NCI-H2196 treated with DMSO at 0.1 percent for 48 hours (cell line): Measurements from ENCODE around the gene ATAD3A.
"Not testable (repeated sequence)": the region's sequence is repeated elsewhere in the genome, so short reads cannot be mapped to it uniquely, and the experiment has no call there.

Experiments used
- DNase-seq: peaks from one replicate; lab custom pipeline; 2025; ENCODE audit not compliant: unreplicated experiment; lab: John Stamatoyannopoulos, UW

The ATAD3A gene

DNA sequence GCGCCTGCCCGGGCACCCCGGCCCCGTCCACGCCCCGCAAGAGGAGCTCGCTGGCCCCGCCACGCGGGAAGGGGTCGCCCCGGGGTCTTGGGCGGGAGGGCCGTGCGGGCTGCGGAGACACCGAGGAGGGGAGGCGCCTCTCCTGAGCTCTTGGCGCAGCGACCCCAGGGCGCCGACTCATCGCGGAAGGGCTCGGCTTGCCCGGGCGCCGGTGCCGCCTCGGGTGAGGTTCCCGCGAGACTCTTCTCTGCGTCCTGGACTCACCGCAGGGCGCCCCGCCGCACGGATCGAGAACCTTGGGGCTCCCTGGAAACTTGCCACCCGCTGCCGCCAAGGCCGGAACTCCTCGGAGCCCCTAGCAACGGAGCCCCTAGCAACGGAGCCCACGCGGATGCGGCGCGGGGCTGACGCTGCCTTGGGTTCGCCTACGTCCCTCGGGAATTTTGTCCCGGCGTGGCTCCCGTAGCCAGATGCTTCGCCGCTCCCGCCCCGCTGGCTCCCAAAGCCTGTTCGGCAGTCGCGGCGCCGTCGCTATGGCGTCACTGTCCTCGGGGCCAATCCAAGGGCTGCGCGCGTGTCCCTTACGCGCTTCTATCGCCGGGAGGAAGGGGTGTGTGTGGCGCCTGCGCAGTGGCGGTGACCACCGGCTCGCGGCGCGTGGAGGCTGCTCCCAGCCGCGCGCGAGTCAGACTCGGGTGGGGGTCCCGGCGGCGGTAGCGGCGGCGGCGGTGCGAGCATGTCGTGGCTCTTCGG, at the start of gene ATAD3A:
Gene ATAD3A (plus strand): TSS at position 630 of the 753 bp plus-strand sequence. CDS start 107 bp downstream, at position 737.
- peak; percentile 94 for DNase-seq

DNA sequence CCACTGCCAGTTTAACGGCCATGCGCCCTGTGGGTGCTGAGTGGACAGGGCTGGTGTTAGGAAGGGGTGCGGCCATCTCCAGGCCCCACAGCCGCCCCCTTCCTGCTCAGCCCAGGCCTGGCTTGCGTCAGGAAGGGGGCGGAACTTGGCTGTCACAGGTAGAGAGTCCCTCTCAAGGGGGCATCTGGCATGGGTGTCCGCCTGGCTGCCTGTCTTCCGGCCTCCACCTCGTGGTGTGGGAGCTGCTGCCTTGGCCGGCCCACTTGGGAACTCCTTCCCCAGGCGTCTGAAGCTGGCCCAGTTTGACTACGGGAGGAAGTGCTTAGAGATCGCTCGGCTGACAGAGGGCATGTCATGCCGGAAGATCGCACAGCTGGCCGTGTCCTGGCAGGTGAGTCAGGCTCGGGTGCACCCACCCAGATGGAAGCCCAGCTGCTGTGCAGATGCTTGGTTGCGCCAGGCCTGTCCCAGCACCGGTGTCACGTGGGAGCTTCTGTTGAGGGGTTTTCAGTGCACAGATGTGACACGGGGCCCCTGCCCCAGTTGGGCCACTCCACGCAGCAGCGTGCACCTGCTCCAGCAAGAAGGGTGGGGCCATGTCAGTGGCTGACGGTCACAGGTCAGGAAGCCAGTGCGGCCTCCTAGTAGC, 49.5 kb upstream of the ATAD3A start:
- DNase-seq: peak; percentile 88

DNA sequence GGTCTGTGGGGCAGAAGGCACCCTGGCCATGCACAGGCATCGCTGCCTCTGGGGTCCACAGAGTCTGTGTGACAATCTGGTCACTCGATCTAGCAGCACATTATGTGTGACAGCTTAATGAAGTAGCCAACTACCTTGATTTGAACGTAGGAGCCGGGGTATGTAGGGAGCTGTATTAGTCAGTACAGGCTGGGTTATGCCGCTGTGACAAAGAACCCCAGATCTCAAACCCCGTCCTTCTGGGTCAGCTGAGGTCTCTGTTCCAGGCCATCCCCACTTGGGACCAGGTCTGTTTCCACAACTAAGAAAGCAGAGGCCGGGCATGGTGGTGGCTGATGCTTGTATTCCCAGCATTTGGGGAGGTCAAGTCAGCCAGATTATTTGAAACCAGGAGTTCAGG, 48.6 kb upstream of the ATAD3A start:
- DNase-seq: no peak

DNA sequence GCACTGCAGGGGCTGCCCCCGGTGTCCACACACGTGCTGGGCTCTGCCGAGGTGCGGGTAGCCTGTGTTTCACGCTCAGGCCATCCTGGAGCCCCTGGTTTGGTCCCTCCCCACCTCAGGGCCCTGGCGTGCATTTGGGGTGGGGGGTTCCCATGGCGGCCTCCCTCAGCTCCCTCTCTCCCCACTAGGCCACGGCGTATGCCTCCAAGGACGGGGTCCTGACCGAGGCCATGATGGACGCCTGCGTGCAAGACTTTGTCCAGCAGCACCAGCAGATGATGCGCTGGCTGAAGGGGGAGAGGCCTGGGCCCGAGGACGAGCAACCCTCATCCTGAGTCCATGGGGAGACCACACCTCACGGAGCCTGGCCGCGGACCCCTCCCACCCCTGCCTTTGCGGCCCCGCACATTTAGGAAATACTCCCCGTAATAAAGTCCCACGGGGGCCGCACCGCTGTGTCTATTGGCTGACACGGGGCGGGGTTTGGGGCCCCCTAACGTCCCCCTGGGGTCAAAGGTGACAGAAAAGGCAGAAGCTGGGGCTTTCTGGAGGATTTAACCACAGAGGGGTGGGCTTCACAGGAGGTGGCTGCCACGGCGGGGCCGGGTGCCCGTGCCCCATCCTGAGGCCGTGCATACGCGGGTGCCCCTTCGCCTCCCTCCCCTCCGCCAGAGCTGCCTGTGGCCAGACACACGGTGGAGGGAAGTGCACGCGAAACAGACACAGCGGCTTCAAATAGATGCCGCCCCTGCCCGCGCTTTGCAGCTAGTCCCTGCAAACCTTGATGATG, 43.6 kb upstream of the ATAD3A start:
- not testable (repeated sequence) for DNase-seq

DNA sequence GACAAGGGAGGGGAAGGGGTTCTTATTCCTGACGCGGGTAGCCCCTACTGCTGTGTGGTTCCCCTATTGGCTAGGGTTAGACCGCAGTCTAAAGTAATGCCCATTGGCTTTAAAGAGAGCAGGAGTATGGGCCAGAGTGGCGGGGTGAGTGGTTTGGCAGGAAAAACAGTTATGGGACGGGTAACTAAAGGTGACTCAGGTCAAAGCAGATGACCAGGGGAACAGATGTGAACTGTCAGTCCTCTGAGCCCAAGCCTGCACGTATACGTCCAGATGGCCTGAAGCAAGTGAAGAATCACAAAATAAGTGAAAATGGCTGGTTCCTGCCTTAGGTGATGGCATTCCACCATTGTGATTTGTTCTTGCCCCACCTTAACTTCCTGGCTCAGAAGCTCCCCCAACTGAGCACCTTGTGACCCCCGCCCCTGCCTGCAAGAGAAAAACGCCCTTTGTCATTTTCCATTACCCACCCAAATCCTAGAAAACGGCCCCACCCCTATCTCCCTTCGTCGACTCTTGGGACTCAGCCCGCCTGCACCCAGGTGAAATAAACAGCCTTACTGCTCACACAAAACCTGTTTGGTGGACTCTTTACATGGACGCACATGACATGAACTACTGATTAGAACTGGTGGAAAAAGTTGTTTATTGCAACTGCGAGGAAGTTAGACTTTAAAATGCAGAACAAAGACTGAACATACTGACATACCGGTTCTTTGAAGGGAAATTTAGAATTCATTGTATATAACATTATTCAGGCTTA, 41.2 kb upstream of the ATAD3A start:
- no peak for DNase-seq

DNA sequence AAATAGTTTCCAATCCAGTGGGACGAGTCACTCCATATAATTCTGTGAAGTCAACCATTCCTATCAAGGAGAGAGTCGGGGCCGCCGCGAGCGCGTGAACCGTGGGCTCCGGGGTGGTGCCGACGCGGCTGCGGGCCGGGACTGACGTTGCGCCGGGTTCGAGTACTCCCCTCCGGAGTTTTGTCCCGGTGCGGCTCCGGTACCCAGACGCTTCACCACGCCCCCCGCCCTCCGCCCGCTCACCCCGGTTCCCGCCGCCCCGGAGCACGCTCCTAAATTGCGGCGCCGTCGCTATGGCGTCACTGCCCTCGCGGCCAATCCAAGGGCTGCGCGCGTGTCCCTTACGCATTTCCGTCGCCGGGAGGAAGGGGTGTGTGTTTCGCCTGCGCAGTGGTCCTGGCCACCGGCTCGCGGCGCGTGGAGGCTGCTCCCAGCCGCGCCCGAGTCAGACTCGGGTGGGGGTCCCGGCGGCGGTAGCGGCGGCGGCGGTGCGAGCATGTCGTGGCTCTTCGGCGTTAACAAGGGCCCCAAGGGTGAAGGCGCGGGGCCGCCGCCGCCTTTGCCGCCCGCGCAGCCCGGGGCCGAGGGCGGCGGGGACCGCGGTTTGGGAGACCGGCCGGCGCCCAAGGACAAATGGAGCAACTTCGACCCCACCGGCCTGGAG, 40.4 kb upstream of the ATAD3A start, which contains the start of gene ATAD3B:
Gene ATAD3B (plus strand): TSS at position 377 of the 664 bp plus-strand sequence. CDS start 120 bp downstream, at position 497.
- DNase-seq: peak; percentile 83

DNA sequence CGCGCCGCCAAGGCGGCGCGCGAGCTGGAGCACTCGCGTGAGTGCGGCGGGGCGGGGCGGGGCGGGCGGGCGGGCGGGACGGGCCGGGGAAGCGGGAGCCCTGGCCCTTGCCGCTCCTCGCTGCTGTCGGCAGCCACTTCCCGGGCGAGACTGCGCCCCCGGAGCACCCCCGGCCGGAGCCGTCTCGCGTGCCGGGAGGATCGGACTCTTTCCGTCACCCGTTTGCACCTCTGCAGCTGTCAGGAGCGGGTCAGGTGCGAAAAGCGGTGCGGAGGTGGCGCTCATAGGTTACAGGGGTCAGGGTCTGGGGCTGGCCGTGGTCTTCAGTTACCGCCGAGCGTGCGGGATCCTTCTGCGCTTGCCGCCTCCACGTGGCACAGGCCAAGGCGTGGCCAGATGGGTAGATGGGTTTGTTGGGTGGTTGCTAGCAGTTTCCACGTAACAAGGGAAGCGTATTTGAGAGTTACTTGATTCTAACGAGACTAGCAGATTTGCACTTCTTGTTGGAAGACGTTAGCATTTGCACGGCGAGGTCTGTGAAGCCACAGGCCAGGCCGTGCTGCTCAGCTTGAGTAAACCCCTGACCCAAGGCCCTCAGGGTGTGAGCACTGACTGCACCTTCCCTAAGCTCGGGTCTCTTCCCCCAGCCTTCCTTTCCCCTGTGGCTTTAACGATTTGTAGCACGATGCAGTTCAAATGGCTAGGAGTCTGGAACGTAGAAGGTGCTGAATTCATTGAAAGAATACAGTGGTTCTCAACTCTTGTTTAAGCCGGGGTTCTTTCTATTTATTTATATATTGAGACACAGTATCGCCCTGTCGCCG, 39.7 kb upstream of the ATAD3A start:
- not testable (repeated sequence) for DNase-seq

DNA sequence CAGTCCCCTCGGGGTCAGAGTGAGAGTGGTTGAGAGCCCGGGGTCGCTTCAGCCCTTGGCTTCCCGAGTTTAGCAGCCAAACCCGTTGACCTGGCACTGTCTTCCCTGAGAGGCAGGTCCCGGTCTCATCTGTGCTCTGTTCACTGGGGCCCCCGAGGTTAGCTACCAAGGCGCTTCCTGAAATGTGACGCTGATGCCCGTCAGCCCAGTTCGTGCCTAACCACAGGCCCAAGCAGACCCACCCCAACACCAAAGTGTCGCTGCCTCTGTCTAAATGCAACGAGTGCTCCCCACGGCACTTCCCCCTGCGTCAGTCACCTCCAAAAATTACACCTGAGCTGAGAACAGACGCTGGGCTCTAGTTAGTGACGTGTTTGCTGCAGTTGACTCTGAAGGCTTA, 36.0 kb upstream of the ATAD3A start:
- not testable (repeated sequence) for DNase-seq

DNA sequence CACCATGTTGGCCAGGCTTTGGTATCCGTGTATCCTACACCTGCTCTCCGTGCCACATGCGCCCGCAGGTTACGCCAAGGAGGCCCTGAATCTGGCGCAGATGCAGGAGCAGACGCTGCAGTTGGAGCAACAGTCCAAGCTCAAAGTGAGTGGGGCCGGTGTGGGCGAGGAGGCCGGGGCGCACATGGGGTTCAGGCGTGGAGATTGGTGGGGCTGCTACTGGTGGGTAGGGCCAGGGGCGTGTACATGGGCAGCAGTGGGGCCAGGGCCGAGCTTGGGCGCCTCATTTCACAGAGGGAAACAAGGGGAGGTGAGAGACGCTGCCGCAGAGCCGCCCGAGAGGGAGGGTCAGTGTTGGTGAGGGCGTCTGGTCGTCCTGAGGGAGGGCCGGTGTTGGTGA, 34.8 kb upstream of the ATAD3A start:
- DNase-seq: no peak

DNA sequence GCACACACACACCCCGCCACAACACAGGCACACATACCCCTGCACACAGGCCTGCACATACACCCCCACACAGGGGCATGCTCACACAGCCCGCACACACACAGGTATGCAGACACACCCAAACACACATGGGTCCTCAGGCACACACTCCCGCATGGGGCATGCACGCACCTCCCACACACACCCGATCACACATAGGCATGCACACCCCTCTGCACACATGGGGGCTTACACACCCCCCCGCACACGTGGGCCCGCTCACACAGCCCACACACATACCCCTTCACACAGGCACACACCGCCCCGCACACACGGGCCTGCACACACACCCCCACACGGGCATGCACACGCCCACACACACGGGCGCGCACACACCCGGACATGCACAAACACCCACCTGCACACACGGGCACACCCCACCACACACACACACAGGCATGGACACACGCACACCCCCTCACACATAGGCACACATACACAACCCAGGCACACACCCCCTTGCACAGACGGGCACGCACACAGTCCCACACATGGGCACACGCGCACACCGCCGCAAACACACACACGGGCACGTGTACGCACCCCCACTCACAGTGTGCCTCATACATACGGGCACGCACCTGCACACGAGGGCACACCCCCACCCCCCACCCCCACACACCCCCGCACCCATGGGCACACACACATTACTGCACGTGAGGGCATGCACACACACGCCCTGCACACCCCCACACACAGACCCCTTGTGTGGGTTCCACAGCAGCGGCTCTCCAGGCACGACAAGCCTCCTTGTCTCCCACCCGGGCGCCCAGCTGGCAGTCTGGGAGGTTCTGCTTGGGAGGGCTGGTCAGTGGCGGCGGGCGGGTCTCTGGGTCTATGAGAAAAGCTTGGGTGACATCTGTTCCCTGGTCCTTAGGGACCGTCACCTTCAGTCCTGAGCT, 32.1 kb upstream of the ATAD3A start:
- DNase-seq: no peak

DNA sequence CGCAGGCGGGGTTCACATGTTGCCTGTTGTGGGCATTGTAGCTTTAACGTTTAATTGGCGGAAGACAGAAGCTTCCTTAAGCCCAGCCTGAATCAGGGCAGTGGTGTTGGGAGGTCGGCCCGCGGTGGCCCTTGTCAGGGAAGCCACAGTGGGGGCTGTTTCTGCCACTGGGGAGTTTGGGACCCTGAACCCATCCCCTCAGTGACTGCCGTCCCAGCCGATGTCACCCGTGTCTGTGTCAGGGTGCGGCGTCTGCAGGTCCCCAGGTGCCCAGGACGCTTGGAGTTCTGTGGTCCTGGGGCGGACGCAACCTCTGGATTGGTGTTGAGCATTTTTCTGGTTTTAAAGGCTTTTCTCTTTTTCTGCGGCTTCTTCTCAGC, 31.5 kb upstream of the ATAD3A start:
- DNase-seq: not testable (repeated sequence)

DNA sequence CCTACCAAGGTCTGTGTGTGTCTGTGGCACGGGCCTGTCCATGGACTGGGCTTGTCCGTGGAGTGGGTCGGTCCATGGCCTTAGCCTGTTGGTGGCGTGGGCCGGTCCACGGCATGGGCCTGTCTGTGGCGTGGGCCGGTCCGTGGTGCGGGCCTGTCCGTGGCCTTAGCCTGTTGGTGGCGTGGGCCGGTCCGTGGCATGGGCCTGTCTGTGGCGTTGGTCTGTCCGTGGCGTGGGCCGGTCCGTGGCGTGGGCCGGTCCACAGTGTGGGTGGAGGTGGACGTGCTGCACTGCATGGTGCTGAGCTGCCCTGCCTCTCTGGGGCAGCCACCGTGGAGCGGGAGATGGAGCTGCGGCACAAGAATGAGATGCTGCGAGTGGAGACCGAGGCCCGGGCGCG, 30.2 kb upstream of the ATAD3A start:
- not testable (repeated sequence) for DNase-seq

DNA sequence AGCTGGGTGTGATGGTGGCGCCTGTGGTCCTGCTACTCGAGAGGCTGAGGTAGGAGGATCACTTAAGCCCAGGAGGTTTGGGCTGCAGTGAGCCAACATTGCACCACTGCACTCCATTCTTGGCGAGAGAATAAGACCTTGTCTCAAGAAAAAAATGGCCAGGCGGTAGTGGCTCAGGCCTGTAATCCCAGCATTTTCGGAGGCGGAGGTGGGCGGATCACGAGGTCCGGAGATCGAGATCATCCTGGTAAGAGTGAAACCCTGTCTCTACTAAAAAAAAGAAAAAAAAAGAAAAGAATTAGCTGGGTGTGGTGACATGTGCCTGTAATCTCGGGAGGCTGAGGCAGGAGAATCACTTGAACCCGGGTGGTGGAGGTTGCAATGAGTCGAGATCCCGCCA, 29.1 kb upstream of the ATAD3A start:
- no peak for DNase-seq

DNA sequence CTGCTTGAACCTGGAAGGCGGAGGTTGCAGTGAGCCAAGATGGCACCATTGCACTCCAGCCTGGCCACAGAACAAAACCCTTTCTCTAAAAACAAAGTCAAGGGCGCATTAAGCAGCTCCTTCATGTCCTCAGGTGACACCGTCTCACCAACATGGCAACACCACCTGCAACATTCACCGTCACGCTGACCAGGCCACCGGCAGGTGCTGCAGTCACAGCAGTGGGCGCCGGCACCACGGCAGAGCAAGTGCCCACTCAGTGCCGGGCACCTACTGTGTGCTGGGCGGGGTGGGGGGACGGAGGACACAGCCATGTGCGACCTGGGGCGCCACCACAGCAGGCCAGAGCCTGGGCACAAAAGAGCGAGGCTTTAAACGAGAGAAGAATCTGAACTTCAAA, 28.2 kb upstream of the ATAD3A start:
- no peak for DNase-seq

DNA sequence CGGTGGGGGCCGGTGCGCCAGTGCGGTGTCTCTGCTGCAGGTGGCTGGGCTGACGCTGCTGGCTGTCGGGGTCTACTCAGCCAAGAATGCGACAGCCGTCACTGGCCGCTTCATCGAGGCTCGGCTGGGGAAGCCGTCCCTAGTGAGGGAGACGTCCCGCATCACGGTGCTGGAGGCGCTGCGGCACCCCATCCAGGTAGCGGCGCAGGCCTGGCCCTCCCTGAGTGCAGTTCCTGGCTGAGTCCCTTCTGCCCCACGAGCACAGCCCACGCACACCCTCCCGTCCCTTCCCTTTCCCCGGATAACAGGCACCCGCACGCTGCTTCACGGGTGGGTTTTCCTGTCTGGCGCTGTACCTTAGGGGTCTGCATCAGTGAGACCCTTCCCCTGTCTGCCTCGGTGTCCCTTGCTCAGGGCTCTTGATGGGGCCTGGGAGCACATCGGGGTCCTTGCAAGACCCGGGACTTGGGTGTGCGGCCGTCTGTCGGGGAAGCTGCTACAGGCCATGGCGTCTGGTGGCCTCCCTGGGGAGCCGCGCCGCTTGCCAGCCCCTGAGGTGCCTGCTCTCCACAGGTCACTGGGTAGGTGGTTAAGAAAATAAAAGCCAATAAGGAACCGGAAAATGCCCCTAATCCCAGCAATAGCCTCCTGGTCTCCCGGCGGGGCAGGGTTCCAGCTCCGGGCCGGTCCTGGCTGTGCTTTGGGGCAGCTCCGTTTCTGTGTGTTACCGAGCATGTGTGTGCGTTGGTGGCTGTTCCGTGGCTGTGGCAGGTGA, 26.8 kb upstream of the ATAD3A start:
- not testable (repeated sequence) for DNase-seq

DNA sequence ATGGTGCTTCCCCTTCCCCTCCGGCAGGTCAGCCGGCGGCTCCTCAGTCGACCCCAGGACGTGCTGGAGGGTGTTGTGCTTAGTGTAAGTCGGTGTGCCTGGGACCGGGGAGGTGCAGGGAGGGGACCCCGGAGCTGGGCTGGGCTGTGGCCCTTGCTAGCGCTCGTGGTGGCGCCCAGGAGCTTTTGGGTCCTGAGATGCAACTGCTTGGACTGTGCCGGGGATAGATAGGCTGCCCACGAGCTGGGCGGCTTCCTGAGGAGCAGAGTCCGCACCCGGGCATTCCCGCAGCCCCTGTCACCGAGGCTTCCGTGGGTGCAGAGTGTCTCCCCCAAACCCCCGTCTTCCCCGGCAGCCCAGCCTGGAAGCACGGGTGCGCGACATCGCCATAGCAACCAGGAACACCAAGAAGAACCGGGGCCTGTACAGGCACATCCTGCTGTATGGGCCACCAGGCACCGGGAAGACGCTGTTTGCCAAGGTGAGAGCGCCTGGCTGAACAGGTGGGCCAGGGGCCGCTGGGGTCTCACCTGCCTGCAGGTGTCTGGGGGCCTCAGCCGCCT, 26.1 kb upstream of the ATAD3A start:
- not testable (repeated sequence) for DNase-seq

DNA sequence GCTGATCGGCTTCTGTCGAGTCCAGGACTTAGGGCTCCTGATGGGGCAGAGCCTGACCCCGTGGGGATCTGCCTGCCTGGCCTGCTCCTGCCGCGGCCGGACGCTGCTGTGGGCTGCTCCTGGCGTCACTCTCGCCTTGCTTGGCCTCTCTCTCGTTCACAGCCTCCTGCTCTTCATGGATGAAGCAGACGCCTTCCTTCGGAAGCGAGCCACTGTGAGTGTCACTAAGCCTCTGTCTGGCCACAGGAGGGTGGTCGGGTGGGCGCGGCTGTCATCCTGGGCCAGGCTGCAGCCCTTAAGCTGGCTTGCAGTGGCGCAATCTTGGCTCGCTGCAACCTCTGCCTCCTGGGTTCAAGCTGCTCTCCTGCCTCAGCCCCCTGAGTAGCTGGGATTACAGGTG, 24.3 kb upstream of the ATAD3A start:
- DNase-seq: no peak
